HCT116 (cell line): ENCODE results near the gene PRKAG1. TPM values are rescaled to one million over a fixed set of nuclear protein-coding genes. Genes with fewer than 3 reads are reported as not detected.

Experiments used
- ATAC-seq: fragments of 200-7000 bp; cut with Tn5 transposase; 2 replicates; pipeline ENCODE4 v1.9.1; 2020; ENCODE audit warnings: mild to moderate bottlenecking, moderate library complexity
- BruUV-seq: library from RNA; stranded (reverse); fragments of 400-500 nt; replicated peaks from 2 replicates; lab custom pipeline; 2021; lab: Mats Ljungman, UMichigan
- CTCF ChIA-PET: fragments of 300-600 bp; sonication (Branson Sonifier 250); formaldehyde crosslinking; loops from one replicate; lab custom pipeline; 2021; ENCODE audit warnings: antibody characterized with exemption; lab: Charles Lee
- POLR2A ChIA-PET: fragments of 300-600, 350-600 bp; sonication (Branson Sonifier 250); formaldehyde crosslinking; loops from one replicate; lab custom pipeline; 2021; ENCODE audit warnings: antibody characterized with exemption; lab: Charles Lee
- RAD21 ChIA-PET, 2 experiments: fragments of 300-600 bp; sonication (Branson Sonifier 250); formaldehyde crosslinking; loops; one replicate each; lab custom pipeline; 2023; ENCODE audit warnings: low total read pairs in 2 of 2; ENCODE audit not compliant: uncharacterized antibody in 2 of 2, unreplicated experiment in 2 of 2, low non-redundant PET in 1 of 2; lab: Charles Lee
- DNase-seq: peaks from one replicate; pipeline ENCODE4 v3.0.0-alpha.2; 2010; ENCODE audit warnings: low read depth, low spot score
- H2AFZ ChIP-seq: fragments of 200-600 bp; shearing (Covaris generic), sonication (generic); 2 replicates; pipeline ENCODE4 v1.6.1; 2017; ENCODE audit warnings: low read depth, mixed run types, mixed read lengths, antibody characterized with exemption, low read length; ENCODE audit not compliant: poor library complexity, severe bottlenecking
- H3K27ac ChIP-seq: 2 replicates; pipeline ENCODE4 v1.5.1; 2012; ENCODE audit warnings: low read depth, low read length
- H3K27me3 ChIP-seq: fragments of 200-600 bp; sonication (generic); 2 replicates; pipeline ENCODE4 v1.6.1; 2016; ENCODE audit warnings: mixed run types, low read length, mixed read lengths; ENCODE audit not compliant: insufficient read depth
- H3K36me3 ChIP-seq, 2 experiments: fragments of 200-500 bp in 1 of 2; fragments of 200-600 bp in 1 of 2; sonication (Bioruptor generic) in 1 of 2; sonication (generic) in 1 of 2; 2 replicates each; pipeline versions ENCODE4 v1.5.1 to v1.6.1; 2014 to 2016; ENCODE audit warnings: low read length in 2 of 2, inconsistent platforms in 1 of 2, mixed read lengths in 1 of 2, mixed run types in 1 of 2; ENCODE audit not compliant: insufficient read depth in 2 of 2, control insufficient read depth in 1 of 2
- H3K4me1 ChIP-seq, 2 experiments: fragments of 200-600 bp in 1 of 2; sonication (generic) in 1 of 2; 2 replicates each; pipeline versions ENCODE4 v1.5.1 to v1.6.1; 2012 to 2017; ENCODE audit warnings: low read length in 2 of 2, inconsistent platforms in 1 of 2, mild to moderate bottlenecking in 1 of 2, mixed read lengths in 1 of 2, mixed run types in 1 of 2, moderate library complexity in 1 of 2; ENCODE audit not compliant: insufficient read depth in 2 of 2, control insufficient read depth in 1 of 2
- H3K4me2 ChIP-seq: fragments of 200-600 bp; sonication (generic); 2 replicates; pipeline ENCODE4 v1.6.1; 2017; ENCODE audit warnings: mixed run types, low read length, mixed read lengths
- H3K4me3 ChIP-seq, 2 experiments: fragments of 200-600 bp in 1 of 2; sonication (generic) in 1 of 2; replicated peaks in 1 of 2; 2 replicates each; pipeline ENCODE4 v1.5.1; 2011 to 2016; ENCODE audit warnings: low read length in 2 of 2, control low read depth in 1 of 2, low read depth in 1 of 2, mild to moderate bottlenecking in 1 of 2, mixed read lengths in 1 of 2, mixed run types in 1 of 2
- H3K79me2 ChIP-seq: fragments of 200-600 bp; sonication (generic); 2 replicates; pipeline ENCODE4 v1.6.1; 2017; ENCODE audit warnings: mild to moderate bottlenecking, mixed run types, low read length, moderate library complexity, mixed read lengths; ENCODE audit not compliant: insufficient read depth
- H3K9ac ChIP-seq: fragments of 200-600 bp; sonication (generic); 2 replicates; pipeline ENCODE4 v1.6.1; 2016; ENCODE audit warnings: low read length, mixed read lengths
- H3K9me2 ChIP-seq: fragments of 200-600 bp; sonication (generic), shearing (Covaris generic); 2 replicates; pipeline ENCODE4 v1.6.1; 2017; ENCODE audit warnings: mixed run types, mild to moderate bottlenecking, moderate library complexity; ENCODE audit not compliant: insufficient read depth
- H3K9me3 ChIP-seq, 2 experiments: fragments of 200-500 bp in 1 of 2; fragments of 200-600 bp in 1 of 2; sonication (Bioruptor generic) in 1 of 2; sonication (generic) in 1 of 2; 2 replicates each; pipeline ENCODE4 v1.6.1; 2014 to 2017; ENCODE audit warnings: low read length in 2 of 2, mixed read lengths in 2 of 2, inconsistent platforms in 1 of 2, low read depth in 1 of 2, mild to moderate bottlenecking in 1 of 2, mixed run types in 1 of 2, moderate library complexity in 1 of 2; ENCODE audit not compliant: control insufficient read depth in 1 of 2, insufficient read depth in 1 of 2
- H4K20me1 ChIP-seq: fragments of 200-600 bp; sonication (generic), shearing (Covaris generic); 2 replicates; pipeline ENCODE4 v1.6.1; 2017; ENCODE audit warnings: mixed run types, mild to moderate bottlenecking, moderate library complexity; ENCODE audit not compliant: insufficient read depth
- CEBPB ChIP-seq: IDR thresholded peaks from 2 replicates; pipeline ENCODE4 v1.6.1; 2012; ENCODE audit warnings: low read depth
- EGR1 ChIP-seq: IDR thresholded peaks from 2 replicates; pipeline ENCODE4 v1.6.1; 2012; ENCODE audit warnings: low read depth
- SP1 ChIP-seq: IDR thresholded peaks from 2 replicates; pipeline ENCODE4 v1.6.1; 2012; ENCODE audit warnings: low read depth
- TCF7L2 ChIP-seq: IDR thresholded peaks from 2 replicates; pipeline ENCODE4 v1.7.0; 2011; ENCODE audit warnings: borderline replicate concordance, inconsistent platforms; ENCODE audit not compliant: insufficient read depth, insufficient read length; ENCODE audit errors: extremely low read depth
- intact Hi-C: fragments of 100-400 bp; cut with micrococcal nuclease; formaldehyde crosslinking; loops from 2 replicates; pipeline ENCODE4 v1.10.0; 2022
- total RNA-seq: library from RNA; stranded (reverse); gene quantifications from one replicate; pipeline ENCODE4 v1.2.1, GENCODE V29; 2021; ENCODE audit not compliant: unreplicated experiment

Gene PRKAG1
- total RNA-seq, 1 experiment from 2014 or later = 64.6 TPM

DNA sequence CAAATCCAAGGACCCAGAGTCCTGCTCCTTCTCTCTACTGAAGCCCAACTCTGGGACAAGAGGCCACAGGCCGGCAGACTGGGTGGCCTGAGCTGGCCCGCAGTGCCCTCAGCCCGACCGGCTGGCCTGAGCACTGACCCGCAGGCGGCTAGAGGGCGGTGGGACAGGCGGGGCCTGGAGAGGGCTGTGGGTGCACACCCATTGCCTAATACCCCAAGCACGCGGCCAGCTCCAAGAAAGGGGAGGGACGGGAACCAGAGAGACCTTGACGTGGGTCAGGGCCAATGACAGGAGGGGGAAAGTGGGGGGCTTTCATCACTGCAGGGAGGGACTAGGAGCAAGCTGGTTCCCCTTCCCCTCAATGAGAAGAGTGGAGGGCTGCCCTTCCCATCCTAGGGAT is 45.0 kb downstream of the PRKAG1 start:
- no peak overlapping the region for H3K4me2 ChIP-seq
- no TSS peak for BruUV-seq
- no peak for TF ChIP-seq CEBPB
- TF ChIP-seq TCF7L2 = no peak
- TF ChIP-seq SP1 = no peak
- H3K79me2 ChIP-seq = peaks cover 9% of the 10 kb centered on the region; the same call in 1 of the 2 replicates
- no peak overlapping the region for H2AFZ ChIP-seq
- intact Hi-C loops = no loop called here
- H3K27ac ChIP-seq = no peak overlapping the region; the same call in 1 of the 2 replicates
- no peak overlapping the region for H3K9ac ChIP-seq
- no peaks in the 10 kb centered on the region for H3K9me3 ChIP-seq
- POLR2A ChIA-PET = no interaction called here
- no peak for DNase-seq
- no peaks in the 10 kb centered on the region for H3K36me3 ChIP-seq
- no peaks in the 10 kb centered on the region for H3K9me2 ChIP-seq
- CTCF ChIA-PET = interaction anchor here (1.2 to 1.9 kb wide), 2 partner anchors 9 to 19 kb away, joined by 4 to 5 read pairs; no protein-coding TSS in a partner anchor
- H3K27me3 ChIP-seq = no peaks in the 10 kb centered on the region
- no peaks in the 10 kb centered on the region for H4K20me1 ChIP-seq
- no peak for ATAC-seq
- H3K4me3 ChIP-seq = no peak overlapping the region
- peaks cover 9 to 32% of the 10 kb centered on the region in 2 experiments; a peak in 3 of 4 replicates for H3K4me1 ChIP-seq
- RAD21 ChIA-PET = no interaction called here

DNA sequence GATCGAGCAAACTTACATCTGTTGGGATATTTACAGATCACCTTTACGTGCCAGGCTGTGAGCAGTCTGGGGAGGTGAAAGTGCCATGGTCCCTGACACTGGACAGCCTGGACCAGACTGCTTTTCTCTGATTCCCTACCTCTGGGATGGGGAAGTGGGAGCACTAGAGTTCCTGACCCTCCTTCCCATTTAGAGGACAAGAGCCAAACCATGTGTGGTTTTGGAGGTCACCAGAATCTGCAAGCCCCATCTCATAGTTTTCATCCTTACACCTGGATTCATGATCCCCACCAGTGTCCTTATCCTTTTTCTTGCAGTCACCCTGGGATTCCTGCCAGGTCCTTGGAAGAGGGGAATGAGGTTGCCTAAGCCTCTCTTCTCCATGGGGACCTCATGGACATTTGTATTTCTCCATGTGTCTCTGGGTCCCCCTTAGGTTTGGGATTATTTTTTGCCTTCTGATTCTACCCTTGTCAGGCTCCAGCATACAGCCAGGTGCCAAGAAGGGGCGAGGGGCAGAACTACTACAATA is 45.6 kb downstream of the PRKAG1 start:
- ATAC-seq (no peak), DNase-seq (no peak)
- H3K4me1 ChIP-seq = peaks cover 9 to 30% of the 10 kb centered on the region in 2 experiments; a peak in 3 of 4 replicates
- intact Hi-C loops = no loop called here
- RAD21 ChIA-PET = no interaction called here
- H3K9me2 ChIP-seq = no peaks in the 10 kb centered on the region
- no TSS peak for BruUV-seq
- no peaks in the 10 kb centered on the region for H4K20me1 ChIP-seq
- no peaks in the 10 kb centered on the region for H3K36me3 ChIP-seq
- no peak overlapping the region; the same call in 1 of the 2 replicates for H3K27ac ChIP-seq
- H3K9me3 ChIP-seq = no peaks in the 10 kb centered on the region
- no peak overlapping the region for H3K4me2 ChIP-seq
- H3K4me3 ChIP-seq = no peak overlapping the region
- CTCF ChIA-PET = interaction anchor here (1.2 to 2.6 kb wide), 3 partner anchors 10 to 20 kb away, joined by 4 to 10 read pairs (median 5); no protein-coding TSS in a partner anchor
- no peak overlapping the region for H2AFZ ChIP-seq
- H3K27me3 ChIP-seq = no peaks in the 10 kb centered on the region
- no peak overlapping the region for H3K9ac ChIP-seq
- POLR2A ChIA-PET = no interaction called here
- peaks cover 9% of the 10 kb centered on the region; the same call in 1 of the 2 replicates for H3K79me2 ChIP-seq
- no peak for TF ChIP-seq EGR1
- no peak for TF ChIP-seq CEBPB
- TF ChIP-seq, all 23 proteins: peak for 0
